Kidney epithelial cell (primary cell): ENCODE measurements around the gene DUSP21. TPM values are rescaled to one million over a fixed set of nuclear protein-coding genes. Genes with fewer than 3 reads are reported as not detected.
"Not testable (repeated sequence)": the region's sequence is repeated elsewhere in the genome, so short reads cannot be mapped to it uniquely, and the experiment has no call there.

ENCODE experiments used
- DNase-seq: peaks from one replicate; pipeline ENCODE4 v3.0.0-alpha.2; 2010; ENCODE audit warnings: low read depth
- H3K27me3 ChIP-seq: 2 replicates; pipeline ENCODE4 v1.6.0; 2011; ENCODE audit warnings: low read length; ENCODE audit not compliant: control insufficient read depth, insufficient read depth
- H3K36me3 ChIP-seq: 2 replicates; pipeline ENCODE4 v1.5.1; 2011; ENCODE audit warnings: low read length; ENCODE audit not compliant: control insufficient read depth, insufficient read depth
- H3K4me3 ChIP-seq: 2 replicates; pipeline ENCODE4 v1.5.1; 2011; ENCODE audit warnings: low read depth, mild to moderate bottlenecking, control low read depth, low read length
- total RNA-seq: library from RNA; depleted of rRNA; stranded (reverse); fragments of >200 nt; gene quantifications from 2 replicates; pipeline ENCODE4 v1.2.3, GENCODE V29; 2015
- TF ChIP-seq, protein P1 (sequence below): IDR thresholded peaks from 2 replicates; pipeline ENCODE4 v1.5.1; 2011; ENCODE audit warnings: mild to moderate bottlenecking, moderate library complexity, low read length, control low read depth, inconsistent platforms; ENCODE audit not compliant: insufficient read depth, poor library complexity, severe bottlenecking

DUSP21 gene
- total RNA-seq, 1 donor from 2014 or later: not detected

DNA sequence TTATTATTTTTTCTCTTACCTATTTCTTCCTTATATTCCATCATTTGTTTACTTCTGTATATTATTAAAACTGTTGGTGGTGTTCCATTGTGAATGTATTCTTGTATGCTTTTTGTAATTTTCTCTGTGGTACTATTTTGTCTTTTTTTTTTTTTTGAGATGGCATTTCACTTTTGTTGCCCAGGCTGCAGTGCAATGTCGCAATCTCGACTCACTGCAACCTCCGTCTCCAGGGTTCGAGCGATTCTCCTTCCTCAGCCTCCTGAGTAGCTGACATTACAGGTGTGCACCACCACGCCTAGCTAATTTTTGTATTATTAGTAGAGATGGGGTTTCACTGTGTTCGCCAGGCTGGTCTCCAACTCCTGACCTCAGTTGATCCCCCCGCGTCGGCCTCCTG lies 37.7 kb downstream of the DUSP21 start:
- H3K4me3 ChIP-seq: no peak overlapping the region
- H3K27me3 ChIP-seq: no peaks in the 10 kb centered on the region
- TF ChIP-seq, protein P1, sequence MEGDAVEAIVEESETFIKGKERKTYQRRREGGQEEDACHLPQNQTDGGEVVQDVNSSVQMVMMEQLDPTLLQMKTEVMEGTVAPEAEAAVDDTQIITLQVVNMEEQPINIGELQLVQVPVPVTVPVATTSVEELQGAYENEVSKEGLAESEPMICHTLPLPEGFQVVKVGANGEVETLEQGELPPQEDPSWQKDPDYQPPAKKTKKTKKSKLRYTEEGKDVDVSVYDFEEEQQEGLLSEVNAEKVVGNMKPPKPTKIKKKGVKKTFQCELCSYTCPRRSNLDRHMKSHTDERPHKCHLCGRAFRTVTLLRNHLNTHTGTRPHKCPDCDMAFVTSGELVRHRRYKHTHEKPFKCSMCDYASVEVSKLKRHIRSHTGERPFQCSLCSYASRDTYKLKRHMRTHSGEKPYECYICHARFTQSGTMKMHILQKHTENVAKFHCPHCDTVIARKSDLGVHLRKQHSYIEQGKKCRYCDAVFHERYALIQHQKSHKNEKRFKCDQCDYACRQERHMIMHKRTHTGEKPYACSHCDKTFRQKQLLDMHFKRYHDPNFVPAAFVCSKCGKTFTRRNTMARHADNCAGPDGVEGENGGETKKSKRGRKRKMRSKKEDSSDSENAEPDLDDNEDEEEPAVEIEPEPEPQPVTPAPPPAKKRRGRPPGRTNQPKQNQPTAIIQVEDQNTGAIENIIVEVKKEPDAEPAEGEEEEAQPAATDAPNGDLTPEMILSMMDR: no peak
- no peaks in the 10 kb centered on the region for H3K36me3 ChIP-seq
- no peak for DNase-seq

DNA sequence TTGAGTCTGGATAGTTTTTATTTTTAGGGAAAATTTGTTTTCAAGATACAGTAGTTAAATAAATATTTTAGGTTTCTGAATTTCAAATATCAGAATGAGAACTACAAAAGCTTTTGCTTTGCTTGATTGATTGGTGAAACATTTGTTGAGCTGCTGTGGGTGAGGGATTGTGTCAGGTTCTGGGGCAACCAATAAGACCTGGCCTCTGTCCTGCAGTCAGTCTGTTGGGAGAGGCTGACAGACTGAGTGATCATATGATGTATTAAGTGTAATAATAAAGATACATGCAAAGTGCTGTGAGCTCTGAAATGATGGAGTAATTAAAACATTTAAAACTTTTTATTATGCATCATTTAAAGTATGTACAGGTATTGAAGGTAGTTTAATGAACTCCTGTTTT lies 38.8 kb downstream of the DUSP21 start:
- no peak overlapping the region for H3K4me3 ChIP-seq
- DNase-seq: no peak
- TF ChIP-seq, protein P1: no peak
- H3K27me3 ChIP-seq: no peaks in the 10 kb centered on the region
- no peaks in the 10 kb centered on the region for H3K36me3 ChIP-seq

GRCh38 chrX:44884944-44885343 lies 41.1 kb downstream of the DUSP21 start:
- no peaks in the 10 kb centered on the region for H3K27me3 ChIP-seq
- H3K36me3 ChIP-seq: no peaks in the 10 kb centered on the region
- no peak overlapping the region for H3K4me3 ChIP-seq
- TF ChIP-seq, protein P1: no peak
- no peak for DNase-seq

DNA sequence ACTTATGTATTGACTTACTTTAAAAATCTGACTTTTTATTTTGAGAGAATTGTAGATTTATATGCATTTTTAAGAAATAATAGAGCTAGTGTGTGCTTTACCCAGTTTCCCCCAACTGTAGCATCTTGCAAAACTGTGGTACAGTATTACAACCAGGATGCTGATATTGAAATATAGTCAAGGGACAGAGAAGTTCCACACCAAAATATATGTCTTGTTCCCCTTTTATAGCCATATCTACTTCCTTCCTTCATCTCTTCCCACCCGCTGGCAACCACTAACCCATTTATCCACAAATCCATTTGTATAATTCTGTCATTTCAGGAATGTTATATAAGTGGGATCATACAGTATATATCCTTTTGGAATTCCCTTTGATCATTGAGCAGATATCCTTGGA lies 46.0 kb downstream of the DUSP21 start:
- TF ChIP-seq, protein P1: no peak
- Histone ChIP-seq H3K27me3 (no peaks in the 10 kb centered on the region), H3K4me3 (no peak overlapping the region), H3K36me3 (no peaks in the 10 kb centered on the region)
- no peak for DNase-seq

- TF ChIP-seq, protein P1: no peak
- no peaks in the 10 kb centered on the region for H3K36me3 ChIP-seq
- DNase-seq: no peak
- no peaks in the 10 kb centered on the region for H3K27me3 ChIP-seq
- no peak overlapping the region for H3K4me3 ChIP-seq
Observed at GRCh38 chrX:44890247-44890646, 46.4 kb downstream of the DUSP21 start.

DNA sequence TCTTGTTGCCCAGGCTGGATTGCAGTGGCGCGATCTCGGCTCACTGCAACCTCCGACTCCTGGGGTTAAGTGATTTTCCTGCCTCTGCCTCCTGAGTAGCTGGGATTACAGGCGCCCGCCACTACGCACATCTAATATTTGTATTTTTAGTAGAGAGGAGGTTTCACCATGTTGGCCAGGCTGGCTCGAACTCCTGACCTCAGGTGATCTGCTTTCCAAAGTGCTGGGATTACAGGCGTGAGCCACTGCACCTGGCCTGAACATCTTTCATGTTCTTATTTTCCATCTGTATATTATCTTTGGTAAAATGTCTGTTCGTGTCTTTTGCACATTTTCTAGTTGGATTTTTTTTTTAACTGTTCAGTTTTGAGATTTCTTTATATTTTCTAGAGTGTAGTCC lies 46.9 kb downstream of the DUSP21 start:
- not testable (repeated sequence) for H3K4me3 ChIP-seq, DNase-seq, H3K27me3 ChIP-seq, H3K36me3 ChIP-seq
